HepG2 (cell line): ENCODE results near the gene STPG4. TPM values are rescaled to one million over a fixed set of nuclear protein-coding genes. Genes with fewer than 3 reads are reported as not detected.

ENCODE experiments used
- ATF1 ChIP-seq: IDR thresholded peaks from 2 replicates; pipeline ENCODE4 v1.6.1; 2016; ENCODE audit warnings: mild to moderate bottlenecking, control low read depth
- ETV5 ChIP-seq: IDR thresholded peaks from 2 replicates; pipeline ENCODE4 v1.6.1; 2018; ENCODE audit warnings: missing biosample characterization, missing genetic modification reagents, inconsistent platforms, borderline replicate concordance
- GATAD2A ChIP-seq: IDR thresholded peaks from 2 replicates; pipeline ENCODE4 v1.6.1; 2016
- IRX3 ChIP-seq: sonication (generic); formaldehyde crosslinking; IDR thresholded peaks from 2 replicates; pipeline ENCODE4 v1.8.1; 2023; ENCODE audit warnings: mild to moderate bottlenecking, low read depth, missing genetic modification reagents, borderline replicate concordance
- ISL2 ChIP-seq: sonication (generic); formaldehyde crosslinking; IDR thresholded peaks from 2 replicates; pipeline ENCODE4 v1.5.0; 2020; ENCODE audit warnings: missing genetic modification reagents
- MED8 ChIP-seq: sonication (generic); formaldehyde crosslinking; IDR thresholded peaks from 2 replicates; pipeline ENCODE4 v1.8.1; 2023; ENCODE audit warnings: mild to moderate bottlenecking, missing genetic modification reagents; ENCODE audit not compliant: insufficient replicate concordance
- MEIS2 ChIP-seq: sonication (generic); formaldehyde crosslinking; IDR thresholded peaks from 2 replicates; pipeline ENCODE4 v1.9.0; 2021; ENCODE audit warnings: mild to moderate bottlenecking, missing genetic modification reagents
- NCOA2 ChIP-seq: sonication (generic); formaldehyde crosslinking; IDR thresholded peaks from 2 replicates; pipeline ENCODE4 v1.8.0; 2022; ENCODE audit warnings: inconsistent platforms
- PAF1 ChIP-seq: IDR thresholded peaks from 2 replicates; pipeline ENCODE4 v1.6.1; 2016; ENCODE audit warnings: missing genetic modification reagents, missing compliant biosample characterization
- POLR2AphosphoS5 ChIP-seq: IDR thresholded peaks from 2 replicates; pipeline ENCODE4 v1.6.1; 2012; ENCODE audit warnings: low read depth, low read length
- RAD21 ChIP-seq: fragments of 450-650 bp; formaldehyde crosslinking; IDR thresholded peaks from 2 replicates; pipeline ENCODE4 v1.5.0; 2020; ENCODE audit warnings: mild to moderate bottlenecking
- RARG ChIP-seq: sonication (generic); formaldehyde crosslinking; IDR thresholded peaks from 2 replicates; pipeline ENCODE4 v1.4.0; 2020; ENCODE audit warnings: low read depth, mild to moderate bottlenecking, missing genetic modification reagents
- RBFOX2 ChIP-seq: fragments of 200-400 bp; formaldehyde crosslinking; IDR thresholded peaks from 2 replicates; pipeline ENCODE4 v1.6.1; 2017; ENCODE audit warnings: low read depth, mild to moderate bottlenecking, low read length
- SOX5 ChIP-seq: IDR thresholded peaks from 2 replicates; pipeline ENCODE4 v1.6.1; 2016; ENCODE audit warnings: borderline replicate concordance
- STAT5B ChIP-seq: sonication (generic); formaldehyde crosslinking; IDR thresholded peaks from 2 replicates; pipeline ENCODE4 v1.4.0; 2020; ENCODE audit warnings: missing genetic modification reagents
- ZBTB21 ChIP-seq: sonication (generic); formaldehyde crosslinking; IDR thresholded peaks from 2 replicates; pipeline ENCODE4 v1.4.0; 2020; ENCODE audit warnings: missing genetic modification reagents
- ZC3H13 ChIP-seq: sonication (generic); formaldehyde crosslinking; IDR thresholded peaks from 2 replicates; pipeline ENCODE4 v1.8.1; 2023; ENCODE audit warnings: mild to moderate bottlenecking, missing genetic modification reagents, moderate library complexity
- ZNF253 ChIP-seq: sonication (generic); formaldehyde crosslinking; IDR thresholded peaks from 2 replicates; pipeline ENCODE4 v1.8.0; 2022; ENCODE audit warnings: mild to moderate bottlenecking, missing genetic modification reagents, borderline replicate concordance
- ZNF335 ChIP-seq: sonication (generic); formaldehyde crosslinking; IDR thresholded peaks from 2 replicates; pipeline ENCODE4 v1.4.0; 2020; ENCODE audit warnings: missing genetic modification reagents
- ZNF547 ChIP-seq: sonication (generic); formaldehyde crosslinking; IDR thresholded peaks from 2 replicates; pipeline ENCODE4 v1.5.1; 2020; ENCODE audit warnings: mild to moderate bottlenecking, missing genetic modification reagents
- ZNF563 ChIP-seq: sonication (generic); formaldehyde crosslinking; IDR thresholded peaks from 2 replicates; pipeline ENCODE4 v1.8.0; 2022; ENCODE audit warnings: mild to moderate bottlenecking, moderate library complexity, missing genetic modification reagents
- ZNF607 ChIP-seq: sonication (generic); formaldehyde crosslinking; IDR thresholded peaks from 2 replicates; pipeline ENCODE4 v1.5.1; 2020; ENCODE audit warnings: missing genetic modification reagents, mild to moderate bottlenecking, borderline replicate concordance
- polyA plus RNA-seq, 8 experiments: library from polyadenylated mRNA; depleted of rRNA in 3 of 8; stranded (reverse) in 7 of 8; unstranded in 1 of 8; fragments of >200 nt; fragmentation: Illumina TruSeq in 4 of 8; extraction: Trizol in 4 of 8; gene quantifications; 2 replicates each; pipeline versions ENCODE4 v1.2.1 to v1.2.3, GENCODE V29; 2011 to 2016; ENCODE audit warnings: low read depth in 4 of 8, missing spikeins in 1 of 8, mixed read lengths in 1 of 8; ENCODE audit not compliant: insufficient read depth in 1 of 8
- total RNA-seq, 5 experiments: library from RNA; depleted of rRNA; stranded (reverse); fragments of >200 nt; fragmentation: Illumina TruSeq; extraction: Trizol; gene quantifications; 2 replicates each; pipeline ENCODE4 v1.2.3, GENCODE V29; 2016; ENCODE audit warnings: low read depth in 1 of 5
- TF ChIP-seq, protein P1 (sequence below): sonication (generic); formaldehyde crosslinking; IDR thresholded peaks from 2 replicates; pipeline ENCODE4 v1.4.0; 2020; ENCODE audit warnings: missing genetic modification reagents, borderline replicate concordance
- TF ChIP-seq, protein P2 (sequence below): sonication (generic); formaldehyde crosslinking; conservative IDR thresholded peaks from 2 replicates; pipeline ENCODE4 v1.5.0; 2020; ENCODE audit warnings: missing genetic modification reagents

Gene STPG4
- total and polyA plus RNA-seq, 2 of the 13 experiments (the other 11 are each of a cell fraction or from before 2014, with no cell fraction given) = 0.11 to 0.15 TPM

DNA sequence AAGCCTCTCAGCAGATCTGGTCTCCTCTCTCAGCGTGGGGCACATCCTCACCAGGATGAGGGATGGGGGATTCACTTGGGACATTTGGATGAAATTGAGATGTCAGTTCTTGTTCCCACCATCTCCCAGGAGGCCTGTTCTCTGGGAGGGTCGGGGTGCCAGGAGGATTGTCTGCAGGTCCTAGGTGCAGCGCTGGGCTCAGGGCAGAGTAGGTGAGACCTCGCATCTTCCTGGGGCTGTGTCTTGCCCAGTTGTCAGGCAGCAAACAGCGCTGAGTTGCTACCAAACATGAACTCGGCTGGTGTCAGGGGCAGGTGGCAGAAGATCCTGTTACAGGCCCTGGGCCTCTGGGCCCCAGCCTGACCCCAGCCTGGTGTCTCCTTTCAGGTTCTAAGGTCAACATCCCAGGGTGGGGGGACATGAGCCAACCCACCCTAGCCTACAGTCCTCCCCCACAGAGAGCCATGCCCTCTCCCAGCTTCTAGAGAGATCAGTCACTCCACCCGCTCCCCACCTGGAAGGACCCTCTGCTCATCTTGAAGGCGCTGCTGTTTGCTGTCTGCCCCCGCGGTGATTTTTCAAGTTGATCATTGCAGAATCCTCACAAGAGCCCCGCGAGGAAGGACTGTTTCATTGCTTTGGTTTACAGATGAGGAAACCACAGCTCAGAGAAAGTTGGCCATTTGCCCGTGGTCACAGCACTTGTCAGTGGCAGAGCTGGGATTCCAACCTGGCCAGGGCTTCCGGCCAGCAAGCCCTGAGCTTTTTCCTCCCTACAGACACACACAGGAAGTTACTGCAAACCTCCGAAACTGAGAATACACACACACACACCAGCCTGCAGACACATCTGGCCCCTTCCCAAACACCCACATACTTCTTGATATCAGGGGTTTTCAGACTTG, 83.9 kb downstream of the STPG4 start (continued):
- TF ChIP-seq STAT5B (CRISPR knock-in tag) (no peak), ZC3H13 (CRISPR knock-in tag) (no peak), IRX3 (CRISPR knock-in tag) (0 out of 2 replicates have a peak, but pooled peaks have one; percentile 85), RBFOX2 (0 out of 2 replicates have a peak, but pooled peaks have one; percentile 18), RARG (CRISPR knock-in tag) (no peak), MEIS2 (CRISPR knock-in tag) (peak; percentile 21; the same call in 1 of the 2 replicates), ATF1 (CRISPR knock-in tag) (no peak), ZNF563 (CRISPR knock-in tag) (no peak), PAF1 (no peak), ZNF335 (CRISPR knock-in tag) (no peak), POLR2AphosphoS5 (peak; percentile 39; the same call in 1 of the 2 replicates), RAD21 (no peak; the same call in 1 of the 2 replicates), ZNF607 (CRISPR knock-in tag) (no peak), NCOA2 (CRISPR knock-in tag) (peak; percentile 82), ZNF547 (CRISPR knock-in tag) (no peak), ETV5 (CRISPR knock-in tag) (peak; percentile 93), SOX5 (CRISPR knock-in tag) (peak; percentile 33; the same call in 1 of the 2 replicates), ISL2 (CRISPR knock-in tag) (peak; percentile 65), ZNF253 (CRISPR knock-in tag) (peak; percentile 13; the same call in 1 of the 2 replicates), MED8 (CRISPR knock-in tag) (no peak), GATAD2A (CRISPR knock-in tag) (peak; percentile 77; the same call in 1 of the 2 replicates), ZBTB21 (CRISPR knock-in tag) (no peak)
- TF ChIP-seq, protein P1, sequence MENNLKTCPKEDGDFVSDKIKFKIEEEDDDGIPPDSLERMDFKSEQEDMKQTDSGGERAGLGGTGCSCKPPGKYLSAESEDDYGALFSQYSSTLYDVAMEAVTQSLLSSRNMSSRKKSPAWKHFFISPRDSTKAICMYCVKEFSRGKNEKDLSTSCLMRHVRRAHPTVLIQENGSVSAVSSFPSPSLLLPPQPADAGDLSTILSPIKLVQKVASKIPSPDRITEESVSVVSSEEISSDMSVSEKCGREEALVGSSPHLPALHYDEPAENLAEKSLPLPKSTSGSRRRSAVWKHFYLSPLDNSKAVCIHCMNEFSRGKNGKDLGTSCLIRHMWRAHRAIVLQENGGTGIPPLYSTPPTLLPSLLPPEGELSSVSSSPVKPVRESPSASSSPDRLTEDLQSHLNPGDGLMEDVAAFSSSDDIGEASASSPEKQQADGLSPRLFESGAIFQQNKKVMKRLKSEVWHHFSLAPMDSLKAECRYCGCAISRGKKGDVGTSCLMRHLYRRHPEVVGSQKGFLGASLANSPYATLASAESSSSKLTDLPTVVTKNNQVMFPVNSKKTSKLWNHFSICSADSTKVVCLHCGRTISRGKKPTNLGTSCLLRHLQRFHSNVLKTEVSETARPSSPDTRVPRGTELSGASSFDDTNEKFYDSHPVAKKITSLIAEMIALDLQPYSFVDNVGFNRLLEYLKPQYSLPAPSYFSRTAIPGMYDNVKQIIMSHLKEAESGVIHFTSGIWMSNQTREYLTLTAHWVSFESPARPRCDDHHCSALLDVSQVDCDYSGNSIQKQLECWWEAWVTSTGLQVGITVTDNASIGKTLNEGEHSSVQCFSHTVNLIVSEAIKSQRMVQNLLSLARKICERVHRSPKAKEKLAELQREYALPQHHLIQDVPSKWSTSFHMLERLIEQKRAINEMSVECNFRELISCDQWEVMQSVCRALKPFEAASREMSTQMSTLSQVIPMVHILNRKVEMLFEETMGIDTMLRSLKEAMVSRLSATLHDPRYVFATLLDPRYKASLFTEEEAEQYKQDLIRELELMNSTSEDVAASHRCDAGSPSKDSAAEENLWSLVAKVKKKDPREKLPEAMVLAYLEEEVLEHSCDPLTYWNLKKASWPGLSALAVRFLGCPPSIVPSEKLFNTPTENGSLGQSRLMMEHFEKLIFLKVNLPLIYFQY = peak; percentile 80
- TF ChIP-seq, protein P2, sequence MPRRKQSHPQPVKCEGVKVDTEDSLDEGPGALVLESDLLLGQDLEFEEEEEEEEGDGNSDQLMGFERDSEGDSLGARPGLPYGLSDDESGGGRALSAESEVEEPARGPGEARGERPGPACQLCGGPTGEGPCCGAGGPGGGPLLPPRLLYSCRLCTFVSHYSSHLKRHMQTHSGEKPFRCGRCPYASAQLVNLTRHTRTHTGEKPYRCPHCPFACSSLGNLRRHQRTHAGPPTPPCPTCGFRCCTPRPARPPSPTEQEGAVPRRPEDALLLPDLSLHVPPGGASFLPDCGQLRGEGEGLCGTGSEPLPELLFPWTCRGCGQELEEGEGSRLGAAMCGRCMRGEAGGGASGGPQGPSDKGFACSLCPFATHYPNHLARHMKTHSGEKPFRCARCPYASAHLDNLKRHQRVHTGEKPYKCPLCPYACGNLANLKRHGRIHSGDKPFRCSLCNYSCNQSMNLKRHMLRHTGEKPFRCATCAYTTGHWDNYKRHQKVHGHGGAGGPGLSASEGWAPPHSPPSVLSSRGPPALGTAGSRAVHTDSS (CRISPR knock-in tag) = no peak
